HG03378 (cell line): ENCODE results near the gene PPP1CA.

Source experiments
- ATAC-seq: cut with Tn5 transposase; IDR thresholded peaks from one replicate; pipeline ENCODE4 v1.9.1; 2021; ENCODE audit warnings: mild to moderate bottlenecking, moderate library complexity; ENCODE audit not compliant: unreplicated experiment

The PPP1CA gene

DNA sequence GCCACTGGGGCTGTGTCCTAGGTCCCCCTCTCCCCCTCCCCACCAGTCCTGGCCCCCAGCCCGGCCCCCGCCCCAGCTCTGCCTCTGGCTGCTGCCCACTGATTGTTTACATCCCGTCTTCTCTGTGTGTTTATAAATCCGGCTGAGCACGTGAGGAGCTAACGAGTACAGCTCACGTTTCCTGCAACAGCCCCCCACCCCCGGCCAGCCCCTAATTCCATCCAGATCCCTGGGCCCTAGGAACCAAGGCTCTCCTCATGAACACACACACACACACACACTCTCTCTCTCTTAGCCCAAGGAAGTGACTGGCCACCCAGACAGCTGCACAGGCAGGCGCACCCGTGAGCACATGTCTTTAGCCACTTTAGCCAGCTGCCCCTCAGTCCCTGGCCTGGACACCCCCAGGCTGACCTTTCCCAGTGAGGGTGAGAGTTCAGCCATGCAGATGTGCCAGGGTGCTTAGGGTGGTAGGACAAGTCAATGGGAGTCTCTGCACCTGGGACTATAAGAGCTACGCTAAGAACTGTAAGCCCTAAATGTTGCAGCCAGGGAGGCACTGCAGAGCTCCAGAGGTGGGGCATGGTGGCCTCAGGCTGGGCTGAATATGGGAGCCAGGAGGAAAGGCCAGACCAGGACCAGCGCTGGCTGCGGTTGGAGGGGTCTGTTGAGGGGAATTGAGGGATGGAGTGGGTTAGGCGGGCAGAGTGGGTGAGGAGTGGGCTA, 31.1 kb downstream of the PPP1CA start:
- no peak for ATAC-seq

DNA sequence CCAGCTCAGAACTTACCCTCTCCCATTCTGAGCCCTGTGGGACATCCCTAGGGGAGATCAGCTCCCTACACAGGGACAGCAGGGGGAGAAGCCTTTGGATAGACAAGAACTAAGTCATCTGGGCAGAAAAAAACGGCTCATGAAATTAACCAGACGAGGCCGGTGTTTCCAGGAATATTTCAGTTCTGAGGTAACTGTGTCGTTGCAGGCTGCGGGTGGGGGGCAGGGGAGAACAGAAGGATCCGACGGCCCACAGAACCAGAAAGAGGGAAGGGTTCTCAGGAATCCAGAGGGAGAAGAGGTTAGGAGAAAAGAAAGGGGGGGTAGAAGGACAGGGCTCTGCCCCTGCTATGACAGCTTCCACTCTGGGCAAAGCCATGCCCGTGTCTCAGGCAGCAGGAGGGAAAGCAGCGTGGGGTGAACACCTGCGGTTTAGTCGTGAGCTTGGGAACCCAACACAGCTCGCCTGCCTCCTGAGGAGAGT, 31.8 kb downstream of the PPP1CA start:
- ATAC-seq: no peak

DNA sequence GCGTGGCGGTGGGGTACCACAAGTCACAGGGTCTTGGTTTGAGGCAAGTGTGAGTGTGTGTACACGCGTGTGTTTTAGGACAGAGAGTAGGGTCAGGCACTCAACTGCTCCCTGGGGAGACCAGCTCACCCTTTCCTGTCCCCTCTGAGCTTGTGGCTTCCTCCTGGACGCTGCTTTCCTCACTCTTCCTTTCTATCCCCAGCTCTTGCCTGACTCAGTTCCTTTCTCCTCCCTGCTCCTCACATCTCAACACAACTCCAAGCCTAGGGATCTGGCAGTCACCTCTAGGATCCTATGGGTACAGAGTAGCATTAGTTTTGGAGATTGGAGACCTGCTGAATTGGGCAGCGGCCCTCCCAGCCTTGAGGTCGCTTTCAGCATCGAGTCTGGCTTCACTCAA, 32.4 kb downstream of the PPP1CA start:
- ATAC-seq: no peak

DNA sequence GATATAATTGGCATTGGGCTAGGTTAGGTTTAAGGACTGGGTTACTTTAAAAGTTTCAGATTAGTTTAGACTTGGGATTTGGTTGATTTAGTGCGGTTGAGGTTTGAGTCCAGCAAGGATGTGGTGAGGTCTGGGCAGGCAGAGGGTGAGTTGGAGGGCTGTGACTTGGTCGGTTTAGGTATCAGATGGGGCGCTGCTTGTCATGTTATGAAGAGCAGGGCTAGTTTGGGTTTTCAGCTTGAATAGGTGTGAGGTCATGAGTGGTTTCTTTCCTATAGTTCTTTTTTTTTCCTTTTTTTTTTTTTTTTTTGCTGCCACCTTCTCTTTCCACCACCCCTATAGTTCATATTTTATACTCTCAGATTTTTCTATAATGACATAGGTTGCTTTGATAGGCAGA, 33.0 kb downstream of the PPP1CA start:
- peak; percentile 43 for ATAC-seq

DNA sequence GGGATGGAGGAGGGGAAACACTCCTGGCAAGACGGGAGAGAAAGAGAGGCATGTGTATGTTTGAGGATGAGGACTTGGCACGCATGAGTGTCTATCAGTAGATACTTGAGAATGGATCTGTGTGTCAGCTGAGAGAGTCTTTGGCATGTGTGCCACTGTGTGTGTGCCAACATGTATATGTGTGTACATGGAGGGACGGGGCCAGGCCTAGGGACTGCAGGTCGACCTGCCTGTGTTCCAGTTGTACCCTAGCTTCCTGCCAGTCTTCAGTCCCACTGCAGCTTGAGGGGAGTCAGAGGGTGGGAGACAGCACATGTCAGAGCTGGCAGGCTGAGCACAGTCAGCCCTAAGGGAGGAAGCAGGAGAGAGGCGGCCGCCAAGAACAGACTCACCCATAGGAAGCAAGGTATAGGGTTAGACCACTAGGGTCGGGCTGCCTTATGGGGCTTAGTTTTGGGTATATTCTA, 33.9 kb downstream of the PPP1CA start:
- ATAC-seq: no peak

DNA sequence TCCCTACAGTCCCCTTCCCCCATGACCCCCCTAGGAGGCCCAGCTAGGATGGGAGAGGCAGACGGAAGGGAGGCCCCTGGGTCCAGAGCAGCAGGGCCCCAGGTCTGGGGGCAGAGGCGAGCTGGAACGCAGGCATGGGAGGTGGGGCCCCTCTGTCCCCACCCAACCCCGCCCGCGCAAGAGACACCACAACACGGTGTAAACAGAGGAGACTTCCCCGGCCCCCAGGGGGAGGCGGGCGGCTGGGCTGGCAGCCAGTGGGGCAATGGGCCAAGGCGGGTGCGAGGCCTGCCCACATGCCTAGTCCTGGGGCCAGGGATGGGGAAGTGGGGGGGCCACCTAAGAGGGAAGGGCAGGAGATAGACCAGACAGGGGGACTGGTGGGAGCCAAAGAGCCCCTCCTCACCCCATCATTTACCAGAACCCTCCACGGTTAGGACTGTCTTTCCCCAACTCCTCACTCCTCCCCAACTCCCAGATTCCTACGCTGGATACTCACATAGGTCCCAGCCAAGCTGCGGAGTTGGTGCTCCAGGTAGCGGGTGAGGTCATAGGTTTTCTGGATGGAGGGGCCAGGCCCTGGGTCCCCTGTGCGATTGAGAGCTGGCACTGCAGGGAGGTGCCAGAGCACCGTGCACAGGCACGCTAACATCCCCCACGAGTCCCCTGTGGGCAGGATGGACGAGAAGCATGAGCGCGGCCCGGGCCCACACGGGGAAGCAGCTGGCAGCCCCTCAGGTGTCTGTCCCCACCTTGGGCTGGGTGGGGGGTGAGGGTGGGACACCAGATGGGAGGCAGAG, 34.5 kb downstream of the PPP1CA start:
- no peak for ATAC-seq

DNA sequence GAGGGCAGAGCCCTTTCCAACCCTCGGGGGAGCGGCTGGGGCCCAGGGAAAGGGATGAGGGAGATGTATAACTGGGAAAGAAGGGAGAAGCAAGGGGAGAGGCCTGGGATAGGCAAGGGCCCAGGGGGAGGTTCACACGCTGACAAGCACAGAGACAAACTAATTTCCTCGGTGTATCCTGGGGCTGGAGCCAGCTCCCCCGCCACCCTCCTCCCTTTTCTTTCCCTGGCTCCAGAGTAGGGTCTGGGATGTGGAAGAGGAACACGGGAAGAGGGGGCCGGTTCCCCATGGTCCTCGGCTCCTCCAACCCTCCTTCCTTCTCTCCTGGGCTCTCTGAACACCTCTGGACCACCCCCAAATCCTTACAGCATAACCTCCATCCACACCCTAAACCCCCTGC, 35.1 kb downstream of the PPP1CA start:
- no peak for ATAC-seq

DNA sequence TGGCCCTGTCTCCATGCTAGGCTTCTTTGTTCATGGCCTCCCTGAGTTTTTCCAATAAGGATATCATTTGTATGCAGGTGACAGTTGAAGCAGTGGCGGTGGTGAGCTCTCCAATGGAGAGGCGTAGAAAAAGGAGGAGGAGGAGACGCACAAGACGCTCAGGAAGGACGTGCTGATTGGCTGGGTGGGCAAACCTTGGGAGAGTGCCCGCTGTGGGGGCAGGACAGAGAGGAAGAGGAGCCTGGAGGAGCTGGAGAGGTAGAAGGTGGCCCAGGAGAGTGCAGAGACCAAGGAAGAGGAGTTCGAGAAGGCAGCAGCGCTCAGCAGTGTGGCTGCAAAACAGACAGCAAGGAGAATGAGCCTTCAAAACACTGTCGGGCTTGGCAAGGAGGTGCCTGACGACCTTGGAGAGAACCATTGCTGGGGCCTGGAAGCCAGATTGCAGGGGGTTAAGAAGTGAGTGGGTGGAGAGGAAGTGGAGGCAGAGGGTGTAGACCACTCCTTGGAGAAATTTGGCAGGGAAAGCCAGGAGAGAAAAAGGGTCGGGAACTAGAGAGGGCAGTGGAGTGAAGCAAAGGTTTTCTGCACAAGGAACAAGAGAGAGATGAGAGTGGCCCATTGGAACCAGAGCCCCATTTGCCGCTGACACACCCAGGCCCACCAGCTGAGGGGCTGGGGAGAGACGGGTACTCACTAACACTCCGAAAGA, 35.8 kb downstream of the PPP1CA start:
- no peak for ATAC-seq

DNA sequence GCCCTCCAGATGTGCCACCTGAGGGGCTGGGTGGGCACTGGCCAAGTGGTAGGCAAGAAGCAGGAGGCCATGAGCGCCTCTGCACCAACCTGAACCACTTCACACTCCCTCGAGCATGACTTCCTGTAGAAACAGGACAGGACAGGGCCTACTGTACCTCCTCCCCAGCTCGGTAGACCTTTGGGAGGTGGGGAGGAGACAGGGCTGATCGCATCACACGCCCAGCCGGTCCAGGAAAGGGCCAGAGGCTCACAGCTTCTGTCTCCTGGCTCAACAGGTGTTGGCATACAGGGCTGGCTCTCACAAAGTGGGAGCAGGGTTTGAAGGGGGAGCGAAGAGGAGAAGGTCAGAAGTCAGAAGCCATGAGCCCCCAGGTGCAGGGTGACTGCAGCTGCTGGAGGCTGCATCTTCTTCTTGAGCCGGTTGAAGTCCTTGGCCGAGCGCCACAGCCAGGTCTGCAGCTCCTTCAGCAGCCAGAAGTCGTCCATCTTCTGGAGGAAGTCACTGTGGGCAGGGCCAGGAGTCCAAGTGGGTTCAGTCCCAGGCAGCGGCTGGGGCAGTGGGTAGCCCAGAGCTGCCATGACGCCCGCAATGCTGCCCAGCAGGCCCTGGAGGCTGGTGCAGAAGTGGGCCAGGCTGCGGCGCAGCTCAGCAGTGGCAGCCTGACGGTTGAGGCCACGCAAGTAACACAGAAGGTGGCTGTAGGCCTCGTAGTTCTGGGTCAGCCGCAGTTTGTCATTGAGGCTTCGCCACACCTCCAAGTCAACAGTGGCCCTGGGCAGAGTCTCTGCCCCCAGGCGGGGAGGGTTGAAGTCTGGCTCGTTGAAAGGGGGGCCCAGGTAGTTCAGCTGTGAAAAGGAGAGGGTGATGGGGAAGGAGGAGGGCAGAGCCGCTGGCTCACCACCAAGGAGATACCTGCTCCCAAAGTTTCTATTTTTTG, 36.6 kb downstream of the PPP1CA start:
- no peak for ATAC-seq

DNA sequence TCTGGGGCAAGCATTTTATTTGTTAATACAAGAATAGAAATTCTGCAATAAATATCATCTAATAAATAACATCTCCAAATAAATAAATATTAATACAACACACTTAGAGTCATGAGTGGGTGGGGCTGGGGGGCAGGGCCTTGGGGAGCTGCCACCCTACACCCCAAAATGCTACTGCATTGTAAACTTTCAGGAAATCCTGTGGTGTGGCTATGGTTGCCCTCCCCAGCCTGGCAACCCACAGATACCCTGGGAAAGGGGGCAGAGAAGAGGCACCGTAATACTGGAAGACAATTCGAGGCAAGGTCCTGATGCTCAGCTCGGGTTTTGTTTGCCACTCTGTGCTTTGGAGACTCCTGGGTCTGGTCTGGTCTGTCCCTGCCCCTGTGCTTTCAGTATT, 37.5 kb downstream of the PPP1CA start:
- no peak for ATAC-seq

DNA sequence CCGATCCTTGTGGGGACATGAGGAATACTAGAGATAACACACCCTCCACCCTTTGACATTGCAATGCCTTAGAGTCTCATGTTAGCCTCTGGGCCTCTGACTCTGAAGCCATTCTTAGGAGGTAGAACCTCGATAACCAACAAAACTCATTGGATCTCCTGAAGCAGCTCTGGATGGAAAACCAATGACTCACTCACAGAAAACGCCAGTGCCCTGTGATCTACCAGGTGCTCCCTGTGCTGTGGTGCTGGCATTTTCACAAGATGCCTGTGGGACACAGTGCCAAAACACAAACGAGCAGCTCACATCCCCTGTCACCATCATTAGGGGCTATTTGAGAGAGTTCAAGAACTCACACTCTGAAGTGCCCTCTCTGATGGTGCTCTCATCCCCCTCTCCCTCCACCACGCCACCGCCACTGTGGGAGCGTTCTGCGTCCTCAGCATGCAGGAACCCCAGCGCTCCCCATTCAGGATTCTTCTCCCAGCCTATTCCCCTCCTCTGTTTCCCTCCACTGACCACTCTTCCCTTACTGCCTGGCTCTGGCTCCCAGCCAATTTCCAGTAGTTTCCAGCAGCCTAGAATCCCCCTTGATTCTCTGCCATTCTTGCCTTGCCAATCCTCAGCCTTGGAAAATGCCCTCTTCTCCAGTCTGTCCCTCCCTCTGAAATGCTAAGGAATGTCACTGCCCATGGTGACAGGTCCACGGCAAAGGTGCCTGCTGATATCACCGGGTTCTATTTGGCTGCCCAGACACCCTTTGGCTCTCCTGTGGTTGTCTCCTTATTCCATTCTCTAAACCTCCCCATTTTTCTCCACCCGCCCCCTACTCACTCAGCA, 43.6 kb downstream of the PPP1CA start:
- no peak for ATAC-seq

DNA sequence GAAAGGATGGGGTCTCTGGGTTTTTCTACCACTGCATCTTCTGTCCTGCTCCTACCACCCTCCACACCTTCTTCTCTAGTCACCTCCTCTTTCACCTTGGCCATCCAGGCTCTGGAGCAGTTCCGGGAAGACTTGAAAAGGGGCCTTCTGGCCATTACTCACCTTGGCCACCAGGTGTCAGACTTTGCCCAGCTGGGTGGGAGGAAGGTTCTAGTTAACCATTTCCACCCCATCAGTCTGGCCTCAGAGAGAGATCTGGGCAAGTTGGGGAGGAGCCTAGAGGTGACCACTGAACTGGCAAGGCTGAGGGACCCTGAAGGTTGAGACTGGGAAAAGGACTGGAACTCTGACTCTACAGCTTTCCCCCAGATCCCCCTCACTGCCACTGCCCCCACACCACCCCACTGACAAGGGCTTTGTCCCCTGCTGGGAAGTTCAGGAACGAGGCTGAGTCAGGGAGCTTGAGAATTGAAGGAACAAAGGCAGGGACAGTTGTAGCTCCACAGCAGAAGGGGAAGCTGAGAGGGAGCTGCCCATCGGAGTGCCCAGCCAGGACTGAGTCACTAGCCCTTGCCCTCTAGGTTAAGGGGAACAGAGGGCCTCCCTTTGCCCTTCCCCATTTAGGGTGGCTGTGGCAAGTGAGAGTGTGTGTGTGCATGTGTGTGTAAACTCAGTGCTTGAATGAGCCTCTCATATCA, 44.6 kb downstream of the PPP1CA start:
- ATAC-seq: no peak

DNA sequence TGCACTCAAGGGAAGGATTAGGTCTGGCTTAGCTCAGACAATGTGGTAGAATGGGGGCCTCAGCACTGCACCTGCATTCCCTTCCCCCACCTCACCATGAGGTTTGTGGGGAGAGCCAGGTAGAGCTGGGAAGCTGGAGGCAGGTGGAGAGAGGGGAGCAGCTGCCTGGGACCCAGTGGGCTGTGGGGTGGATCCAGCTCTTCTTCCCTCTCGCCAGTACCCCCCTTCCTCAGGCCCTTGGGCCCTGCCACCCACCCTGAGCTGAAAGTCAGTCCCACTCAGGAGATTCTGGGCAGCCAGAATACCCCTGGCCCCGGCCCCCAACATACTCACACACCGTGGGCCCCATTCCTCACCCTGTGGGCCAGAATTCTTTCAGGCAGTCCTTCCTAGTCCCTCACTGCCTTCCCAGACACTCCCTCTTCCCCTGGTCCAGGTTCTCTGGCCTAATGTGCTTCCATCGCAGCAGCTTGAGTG, 45.2 kb downstream of the PPP1CA start:
- ATAC-seq: no peak

DNA sequence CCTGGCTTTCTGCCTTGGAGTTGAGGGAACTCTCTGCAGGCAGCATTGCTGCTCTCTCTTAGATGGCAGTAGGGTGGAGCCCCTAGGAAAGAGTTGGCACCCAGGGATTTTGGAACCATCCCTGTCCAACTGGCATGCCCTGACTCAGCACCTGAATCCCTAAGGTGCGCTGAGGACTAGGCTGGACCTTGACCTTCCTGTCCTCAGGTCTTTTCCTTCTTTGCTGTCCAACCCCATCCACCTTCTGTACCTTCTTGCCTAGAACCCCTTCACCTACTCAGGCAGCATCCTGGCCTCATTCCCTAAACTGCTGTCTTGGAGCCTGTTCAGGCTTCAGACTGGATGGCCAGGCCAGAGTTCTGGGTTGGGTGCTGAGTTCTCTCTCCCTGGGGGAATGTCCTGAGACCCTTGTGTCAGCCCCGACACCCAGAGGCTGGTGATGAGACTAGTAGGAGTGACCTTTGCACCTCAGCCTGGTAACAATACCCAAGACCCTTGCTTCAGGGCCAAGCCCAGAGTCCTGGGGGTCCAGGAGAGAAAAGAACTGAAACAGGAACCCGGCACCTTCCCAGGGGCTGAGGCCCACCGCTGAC, 45.8 kb downstream of the PPP1CA start:
- ATAC-seq: no peak

DNA sequence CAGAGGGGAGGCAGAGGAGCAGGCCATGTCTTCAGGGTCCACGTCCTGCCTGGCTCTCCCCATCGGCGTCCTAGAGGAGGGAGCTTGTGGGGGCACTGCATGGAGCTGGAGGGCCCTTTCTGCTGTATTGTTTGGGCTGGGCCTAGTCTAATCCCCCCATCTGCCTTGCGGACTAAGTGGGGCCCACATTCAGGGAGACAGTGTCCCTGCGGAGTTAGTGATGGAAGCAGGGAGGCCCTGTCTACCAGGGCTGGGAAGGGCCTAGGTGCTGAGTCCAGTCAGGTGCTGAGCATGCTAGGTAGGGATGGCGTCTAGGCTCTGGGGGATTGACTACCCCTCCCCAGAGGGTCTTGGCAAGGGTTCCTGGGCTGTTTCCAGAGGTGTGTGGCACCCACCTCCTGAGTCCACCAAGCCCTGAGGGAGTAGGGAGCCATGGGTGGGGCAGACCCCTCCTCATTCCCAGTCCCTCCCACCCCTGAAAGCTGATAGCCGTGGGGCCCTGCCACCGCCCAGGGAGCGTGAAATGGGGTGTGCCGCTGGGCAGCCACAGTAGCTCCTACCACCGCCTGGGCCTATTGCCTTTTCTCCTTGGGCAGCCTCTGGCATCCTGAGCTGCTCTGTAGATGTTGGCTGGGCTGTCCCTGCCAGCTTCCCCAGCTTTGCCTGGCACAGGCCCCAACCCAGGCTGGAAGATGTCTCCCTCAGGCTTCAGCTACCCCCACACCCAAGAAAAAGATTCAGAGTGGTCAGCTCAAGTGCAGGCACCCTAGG, 46.5 kb downstream of the PPP1CA start:
- no peak for ATAC-seq

DNA sequence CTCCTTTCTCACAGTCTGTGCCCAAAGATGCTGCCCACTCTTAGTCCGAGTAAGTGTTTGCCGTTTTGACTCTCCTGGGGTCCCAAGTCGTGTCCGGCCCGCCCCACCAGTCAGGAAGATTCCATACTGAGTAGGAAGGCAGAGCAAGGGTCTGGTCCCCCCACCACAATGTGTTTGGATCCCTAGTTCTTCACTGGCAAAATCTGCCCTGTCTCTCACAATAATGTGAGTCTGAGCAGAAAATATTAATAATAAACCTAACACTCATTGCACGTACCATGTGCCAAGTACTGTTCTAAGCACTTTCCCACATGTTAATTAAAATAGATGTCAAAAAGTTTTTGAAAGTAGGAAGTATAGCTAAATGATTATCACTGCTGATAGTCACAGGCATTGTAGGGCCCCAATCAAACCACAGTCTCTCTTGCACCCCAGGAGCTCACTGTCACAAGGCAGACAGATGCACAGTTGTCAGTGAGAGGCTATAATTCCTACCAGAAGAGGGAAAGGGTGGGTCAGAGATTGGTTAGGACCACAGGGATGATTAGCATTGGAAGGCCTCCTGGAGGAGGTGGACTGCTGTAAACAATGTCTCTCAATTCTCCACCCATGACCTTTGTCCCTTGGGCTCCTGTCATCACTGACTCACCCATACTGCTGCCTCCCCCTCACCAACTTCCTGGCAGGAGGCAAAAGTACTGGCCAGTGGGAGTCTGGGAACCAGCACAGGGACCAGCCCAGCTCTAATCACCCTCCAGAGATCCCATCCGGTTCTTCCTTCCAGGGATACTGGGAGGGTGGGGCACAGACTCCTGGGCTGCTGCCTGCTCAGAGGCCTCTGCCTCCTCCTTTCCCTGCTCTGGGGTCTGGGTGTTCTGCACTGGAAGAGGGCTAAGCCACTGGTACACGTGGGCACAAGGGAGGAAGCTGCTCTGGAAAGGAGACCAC, 47.3 kb downstream of the PPP1CA start:
- peak; percentile 11 for ATAC-seq
